GM12872 (cell line): ENCODE measurements around the gene BRSK1.

Source experiments
- CTCF ChIP-seq: IDR thresholded peaks from 3 replicates; pipeline ENCODE4 v1.5.1; 2011; ENCODE audit warnings: low read depth, mild to moderate bottlenecking, low read length, moderate library complexity; ENCODE audit not compliant: insufficient read depth

BRSK1 gene

GRCh38 chr19:55344444-55344843 is 60.6 kb downstream of the BRSK1 start:
- TF ChIP-seq CTCF, result no peak

GRCh38 chr19:55345101-55345817 is 61.5 kb downstream of the BRSK1 start:
- TF ChIP-seq CTCF, result no peak

- TF ChIP-seq CTCF, result no peak
Observed at GRCh38 chr19:55345818-55346724, 62.3 kb downstream of the BRSK1 start.

GRCh38 chr19:55346725-55347441 is 63.1 kb downstream of the BRSK1 start:
- no peak for TF ChIP-seq CTCF

- no peak for TF ChIP-seq CTCF
Observed at GRCh38 chr19:55347442-55348009, 63.7 kb downstream of the BRSK1 start.

- TF ChIP-seq CTCF, result no peak
Observed at GRCh38 chr19:55348317-55349034, 64.7 kb downstream of the BRSK1 start.
